ENCODE results near the gene SMNDC1. TPM values are rescaled to one million over a fixed set of nuclear protein-coding genes. Genes with fewer than 3 reads are reported as not detected.

Gene SMNDC1
- total RNA-seq, 1 experiment from 2014 or later: 57.8 TPM

- intact Hi-C loops (cut with micrococcal nuclease; ENCODE audit: unreplicated experiment): no loop called here
- TF ChIP-seq CTCF (conservative IDR thresholded peaks at IDR 0.05; ENCODE audit: low read depth, low read length) (no peak), EZH2 (IDR thresholded peaks at IDR 0.05; ENCODE audit: borderline replicate concordance, low read depth, low read length, poor library complexity, severe bottlenecking) (no peak)
- Histone ChIP-seq H3K27me3 (replicated peaks; ENCODE audit: insufficient read depth, low read depth, low read length, poor library complexity) (no peaks in the 10 kb centered on the region), H3K4me3 (ENCODE audit: low read depth, low read length, poor library complexity, severe bottlenecking) (no peak overlapping the region), H3K4me1 (ENCODE audit: insufficient read depth, low read length, poor library complexity, severe bottlenecking) (peaks cover 12% of the 10 kb centered on the region), H3K36me3 (ENCODE audit: insufficient read depth, low read length, poor library complexity, severe bottlenecking) (no peaks in the 10 kb centered on the region), H3K9me3 (ENCODE audit: low read depth, low read length, poor library complexity, severe bottlenecking) (peaks cover 5% of the 10 kb centered on the region), H3K27ac (ENCODE audit: low read depth, low read length, poor library complexity, severe bottlenecking) (no peak overlapping the region)
- no TSS peak for BruUV-seq (replicated peaks)
- ChIA-PET POLR2A (ENCODE audit: low non-redundant PET) (no interaction called here), CTCF (no interaction called here)
- DNase-seq (ENCODE audit: low spot score): no peak
Observed at GRCh38 chr10:110327262-110327914, 22.7 kb upstream of the SMNDC1 start.

GRCh38 chr10:110326351-110327032, 21.8 kb upstream of the SMNDC1 start:
- ChIA-PET POLR2A (ENCODE audit: low non-redundant PET) (no interaction called here), CTCF (no interaction called here)
- intact Hi-C loops (cut with micrococcal nuclease; ENCODE audit: unreplicated experiment): no loop called here

GRCh38 chr10:110324805-110325280, 20.1 kb upstream of the SMNDC1 start:
- CTCF ChIA-PET: no interaction called here
- Histone ChIP-seq H3K36me3 (ENCODE audit: insufficient read depth, low read length, poor library complexity, severe bottlenecking) (no peaks in the 10 kb centered on the region), H3K4me1 (ENCODE audit: insufficient read depth, low read length, poor library complexity, severe bottlenecking) (peaks cover 12% of the 10 kb centered on the region), H3K27ac (ENCODE audit: low read depth, low read length, poor library complexity, severe bottlenecking) (no peak overlapping the region), H3K27me3 (replicated peaks; ENCODE audit: insufficient read depth, low read depth, low read length, poor library complexity) (no peaks in the 10 kb centered on the region), H3K9me3 (ENCODE audit: low read depth, low read length, poor library complexity, severe bottlenecking) (peaks cover 4% of the 10 kb centered on the region), H3K4me3 (ENCODE audit: low read depth, low read length, poor library complexity, severe bottlenecking) (no peak overlapping the region)
- intact Hi-C loops (cut with micrococcal nuclease; ENCODE audit: unreplicated experiment): no loop called here
- POLR2A ChIA-PET (ENCODE audit: low non-redundant PET): no interaction called here
- no peak for TF ChIP-seq CTCF (conservative IDR thresholded peaks at IDR 0.05; ENCODE audit: low read depth, low read length)
- BruUV-seq (replicated peaks): no TSS peak
- DNase-seq (ENCODE audit: low spot score): no peak

More at GRCh38 chr10:110326351-110327032, 21.8 kb upstream of the SMNDC1 start:
- no peaks in the 10 kb centered on the region for H3K27me3 ChIP-seq (replicated peaks; ENCODE audit: insufficient read depth, low read depth, low read length, poor library complexity)
- no peak overlapping the region for H3K27ac ChIP-seq (ENCODE audit: low read depth, low read length, poor library complexity, severe bottlenecking)
- peaks cover 12% of the 10 kb centered on the region for H3K4me1 ChIP-seq (ENCODE audit: insufficient read depth, low read length, poor library complexity, severe bottlenecking)
- H3K9me3 ChIP-seq (ENCODE audit: low read depth, low read length, poor library complexity, severe bottlenecking): peaks cover 9% of the 10 kb centered on the region
- no peaks in the 10 kb centered on the region for H3K36me3 ChIP-seq (ENCODE audit: insufficient read depth, low read length, poor library complexity, severe bottlenecking)
- no peak overlapping the region for H3K4me3 ChIP-seq (ENCODE audit: low read depth, low read length, poor library complexity, severe bottlenecking)
- no peak for TF ChIP-seq EZH2 (IDR thresholded peaks at IDR 0.05; ENCODE audit: borderline replicate concordance, low read depth, low read length, poor library complexity, severe bottlenecking)
- TF ChIP-seq CTCF (conservative IDR thresholded peaks at IDR 0.05; ENCODE audit: low read depth, low read length): no peak
- no TSS peak for BruUV-seq (replicated peaks)
- DNase-seq (ENCODE audit: low spot score): no peak

Data from A673 (cell line).